HG02623 (cell line): ENCODE data around the gene TRIOBP.

Experiments used
- ATAC-seq: cut with Tn5 transposase; IDR thresholded peaks from one replicate; pipeline ENCODE4 v1.9.1; 2021; ENCODE audit warnings: moderate library complexity; ENCODE audit not compliant: unreplicated experiment

TRIOBP gene

DNA sequence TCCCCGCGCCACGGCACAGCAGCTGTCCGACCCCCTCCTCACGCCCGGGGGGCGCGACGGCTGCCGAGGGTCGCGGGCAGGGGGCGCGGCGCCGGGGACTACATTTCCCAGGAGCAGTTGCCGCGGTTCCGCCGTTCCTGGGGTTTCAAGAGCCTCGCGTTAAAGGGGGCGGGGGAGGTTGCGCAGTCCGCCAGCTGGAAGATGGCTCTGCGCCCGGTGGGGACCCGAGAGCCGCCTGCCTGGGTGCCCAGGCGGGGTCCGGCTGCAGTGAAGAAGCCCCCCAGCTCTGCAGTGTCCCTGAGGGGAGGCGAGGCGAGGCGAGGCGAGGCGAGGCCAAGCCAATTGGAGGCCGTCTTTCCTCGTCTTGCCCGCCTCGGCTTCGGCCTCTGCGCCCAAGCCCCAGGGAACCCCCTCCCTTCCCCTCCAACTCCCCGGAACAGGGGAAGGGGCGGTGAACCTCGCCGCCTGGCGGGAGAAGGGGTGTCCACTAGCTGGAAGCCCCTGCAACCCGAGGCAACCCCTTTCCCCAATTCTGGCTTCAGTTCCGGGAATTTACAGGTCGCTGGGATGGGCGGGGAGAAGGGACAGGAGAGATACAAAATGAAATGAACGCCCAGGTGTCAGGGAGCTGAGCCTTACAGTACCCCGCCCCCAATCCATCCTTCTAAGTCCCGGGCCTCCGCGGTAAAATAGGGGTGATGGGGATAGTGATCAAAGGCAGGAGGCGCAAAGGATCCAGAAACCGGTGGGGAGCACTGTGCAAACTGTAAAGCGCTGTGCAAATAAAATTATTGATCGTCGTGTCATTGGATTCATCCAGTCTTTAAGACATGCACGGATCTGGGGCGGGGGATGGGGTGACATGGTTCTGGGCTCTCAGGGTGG is 105.7 kb downstream of the TRIOBP start:
- no peak for ATAC-seq

DNA sequence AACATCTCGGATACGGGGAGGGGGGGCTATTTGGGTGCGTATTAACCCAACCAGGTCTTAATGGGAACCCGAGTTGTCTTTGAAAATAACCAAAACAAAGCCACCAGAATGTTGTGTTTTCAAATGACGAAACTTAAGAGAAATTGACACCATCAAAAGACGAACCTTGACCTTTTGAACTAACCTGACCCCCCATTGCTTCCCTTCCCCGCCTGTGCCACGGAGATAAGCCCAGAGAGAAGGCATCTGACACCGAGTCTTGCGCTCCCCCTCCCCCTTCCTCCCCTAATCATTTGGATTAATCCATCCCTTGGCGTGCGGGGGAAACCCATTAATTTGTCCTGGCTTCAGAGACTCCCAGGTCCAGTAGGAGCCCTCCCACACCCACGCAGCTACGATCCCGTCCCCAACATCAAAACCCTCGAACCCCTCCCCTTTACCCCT is 106.4 kb downstream of the TRIOBP start:
- no peak for ATAC-seq

DNA sequence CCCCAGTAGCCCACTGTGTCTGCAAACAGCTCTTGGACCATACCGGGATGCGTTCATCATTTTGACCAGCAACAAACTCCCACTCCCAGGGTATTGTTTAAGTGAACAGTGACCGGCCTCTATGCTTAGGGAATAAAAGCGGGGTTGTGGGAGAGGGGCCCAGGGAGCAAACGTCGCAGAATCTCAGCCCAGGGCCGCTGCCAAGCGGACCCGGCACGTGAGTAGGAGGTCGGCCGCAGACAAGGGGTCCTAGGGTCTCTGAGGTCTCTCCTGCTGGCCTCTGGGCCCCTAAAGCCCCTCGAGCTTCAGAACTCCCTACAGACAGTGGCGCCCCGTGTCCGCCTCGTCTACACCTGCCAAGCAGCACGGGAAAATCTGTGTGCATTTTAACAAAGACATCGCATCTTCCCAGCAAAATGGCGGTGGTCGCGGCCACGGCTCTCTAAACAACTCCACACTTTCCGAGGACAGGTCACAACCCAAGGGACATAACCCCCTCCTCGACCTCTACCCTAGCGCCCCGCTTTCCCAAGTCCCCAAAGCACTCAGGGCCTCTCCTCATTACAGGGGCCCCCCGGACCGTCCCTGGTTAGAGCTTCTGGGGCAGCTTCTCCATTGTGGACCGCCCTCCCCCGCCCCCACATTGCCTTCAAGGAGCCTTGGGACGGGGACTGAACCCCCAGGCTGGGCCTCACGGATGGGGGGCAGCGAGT is 106.9 kb downstream of the TRIOBP start:
- ATAC-seq: no peak

DNA sequence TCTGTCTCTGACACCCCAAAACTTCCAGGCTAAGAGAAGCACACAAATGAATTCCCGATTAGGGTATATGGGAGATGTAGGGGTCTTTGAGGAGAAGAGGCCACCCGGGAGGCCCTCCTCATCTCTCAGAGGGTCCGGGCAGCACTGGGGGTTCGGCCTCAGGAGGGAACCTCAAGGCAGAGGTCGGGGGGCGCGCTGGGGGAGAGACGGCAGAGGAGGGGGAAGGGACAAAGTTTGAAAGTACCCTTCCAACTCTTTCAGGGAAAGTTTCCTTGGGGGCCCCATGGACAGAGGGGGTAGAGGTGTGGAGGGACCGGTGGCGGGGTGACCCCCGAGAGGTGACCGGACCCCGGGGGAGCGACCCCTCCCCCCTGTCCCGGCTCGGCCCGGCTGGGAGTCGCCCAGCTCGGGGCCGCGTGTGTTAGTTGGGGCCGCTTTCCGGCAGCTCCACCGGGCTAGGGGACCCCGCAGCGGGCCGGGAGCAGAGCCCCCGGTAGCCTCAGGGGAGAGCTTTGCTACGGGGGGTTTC is 107.6 kb downstream of the TRIOBP start:
- no peak for ATAC-seq

DNA sequence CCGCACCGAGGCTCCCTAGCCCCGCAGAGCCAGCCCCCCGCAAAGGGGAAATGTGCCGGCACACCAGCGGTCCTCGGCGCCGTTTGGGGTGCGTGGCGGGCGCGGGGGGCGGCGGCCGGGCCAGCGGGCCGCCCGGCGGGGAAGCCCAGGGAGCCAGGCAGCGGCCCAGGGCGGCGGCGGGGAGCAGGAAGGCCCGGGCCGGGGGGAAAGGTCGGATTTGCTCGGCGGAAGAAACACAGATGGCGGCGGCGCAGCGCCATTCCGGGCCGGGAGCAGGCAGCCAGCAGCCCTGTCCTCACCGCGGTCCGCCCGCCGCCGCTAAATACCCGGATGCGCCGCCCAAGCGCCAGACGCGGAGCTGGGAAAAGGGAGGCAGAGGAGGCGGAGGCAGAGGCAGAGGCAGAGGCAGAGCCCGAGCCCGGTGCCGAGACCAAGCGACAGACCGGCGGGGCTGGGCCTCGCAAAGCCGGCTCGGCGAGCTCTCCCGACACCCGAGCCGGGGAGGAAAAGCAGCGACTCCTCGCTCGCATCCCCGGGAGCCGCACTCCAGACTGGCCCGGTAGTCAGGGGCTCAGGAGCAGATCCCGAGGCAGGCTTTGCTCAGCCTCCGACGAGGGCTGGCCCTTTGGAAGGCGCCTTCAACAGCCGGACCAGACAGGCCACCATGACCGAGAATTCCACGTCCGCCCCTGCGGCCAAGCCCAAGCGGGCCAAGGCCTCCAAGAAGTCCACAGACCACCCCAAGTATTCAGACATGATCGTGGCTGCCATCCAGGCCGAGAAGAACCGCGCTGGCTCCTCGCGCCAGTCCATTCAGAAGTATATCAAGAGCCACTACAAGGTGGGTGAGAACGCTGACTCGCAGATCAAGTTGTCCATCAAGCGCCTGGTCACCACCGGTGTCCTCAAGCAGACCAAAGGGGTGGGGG is 108.3 kb downstream of the TRIOBP start:
- no peak for ATAC-seq

DNA sequence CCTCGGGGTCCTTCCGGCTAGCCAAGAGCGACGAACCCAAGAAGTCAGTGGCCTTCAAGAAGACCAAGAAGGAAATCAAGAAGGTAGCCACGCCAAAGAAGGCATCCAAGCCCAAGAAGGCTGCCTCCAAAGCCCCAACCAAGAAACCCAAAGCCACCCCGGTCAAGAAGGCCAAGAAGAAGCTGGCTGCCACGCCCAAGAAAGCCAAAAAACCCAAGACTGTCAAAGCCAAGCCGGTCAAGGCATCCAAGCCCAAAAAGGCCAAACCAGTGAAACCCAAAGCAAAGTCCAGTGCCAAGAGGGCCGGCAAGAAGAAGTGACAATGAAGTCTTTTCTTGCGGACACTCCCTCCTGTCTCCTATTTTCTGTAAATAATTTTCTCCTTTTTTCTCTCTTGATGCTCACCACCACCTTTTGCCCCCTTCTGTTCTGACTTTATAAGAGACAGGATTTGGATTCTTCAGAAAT is 109.0 kb downstream of the TRIOBP start:
- ATAC-seq: no peak

DNA sequence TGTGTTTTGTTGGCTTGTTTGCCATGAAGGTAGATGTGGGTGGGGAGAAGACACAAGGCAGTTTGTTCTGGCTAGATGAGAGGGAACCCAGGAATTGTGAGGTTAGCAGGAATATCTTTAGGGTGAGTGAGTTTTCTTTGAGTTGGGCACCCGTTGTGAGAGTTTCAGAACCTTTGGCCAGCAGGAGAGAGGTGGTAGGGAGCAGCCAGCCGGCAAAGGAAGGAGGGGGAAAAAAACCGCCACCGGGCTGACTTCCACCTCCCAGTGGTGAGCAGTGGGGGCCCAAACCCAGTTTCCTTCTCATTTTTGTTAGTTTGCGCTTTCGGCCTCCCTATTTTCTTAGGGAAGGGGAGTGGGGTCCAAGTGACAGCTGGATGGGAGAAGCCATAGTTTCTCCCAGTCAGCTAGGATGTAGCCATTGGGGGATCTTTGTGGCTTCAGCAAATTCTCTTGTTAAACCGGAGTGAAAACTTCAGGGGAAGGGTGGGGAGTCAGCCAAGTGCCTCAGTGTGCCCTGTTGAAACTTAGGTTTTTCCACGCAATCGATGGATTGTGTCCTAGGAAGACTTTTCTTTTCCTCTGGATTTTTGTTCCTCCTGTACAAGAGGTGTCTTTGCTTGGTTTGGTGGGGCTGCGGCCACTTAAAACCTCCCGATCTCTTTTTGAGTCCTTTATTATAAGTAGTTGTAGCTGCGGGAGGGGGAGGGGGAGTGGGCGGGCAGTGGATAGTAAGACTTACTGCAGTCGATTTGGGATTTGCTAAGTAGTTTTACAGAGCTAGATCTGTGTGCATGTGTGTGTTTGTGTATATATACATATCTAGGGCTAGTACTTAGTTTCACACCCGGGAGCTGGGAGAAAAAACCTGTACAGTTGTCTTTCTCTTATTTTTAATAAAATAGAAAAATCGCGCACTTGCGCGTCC is 109.8 kb downstream of the TRIOBP start:
- no peak for ATAC-seq

DNA sequence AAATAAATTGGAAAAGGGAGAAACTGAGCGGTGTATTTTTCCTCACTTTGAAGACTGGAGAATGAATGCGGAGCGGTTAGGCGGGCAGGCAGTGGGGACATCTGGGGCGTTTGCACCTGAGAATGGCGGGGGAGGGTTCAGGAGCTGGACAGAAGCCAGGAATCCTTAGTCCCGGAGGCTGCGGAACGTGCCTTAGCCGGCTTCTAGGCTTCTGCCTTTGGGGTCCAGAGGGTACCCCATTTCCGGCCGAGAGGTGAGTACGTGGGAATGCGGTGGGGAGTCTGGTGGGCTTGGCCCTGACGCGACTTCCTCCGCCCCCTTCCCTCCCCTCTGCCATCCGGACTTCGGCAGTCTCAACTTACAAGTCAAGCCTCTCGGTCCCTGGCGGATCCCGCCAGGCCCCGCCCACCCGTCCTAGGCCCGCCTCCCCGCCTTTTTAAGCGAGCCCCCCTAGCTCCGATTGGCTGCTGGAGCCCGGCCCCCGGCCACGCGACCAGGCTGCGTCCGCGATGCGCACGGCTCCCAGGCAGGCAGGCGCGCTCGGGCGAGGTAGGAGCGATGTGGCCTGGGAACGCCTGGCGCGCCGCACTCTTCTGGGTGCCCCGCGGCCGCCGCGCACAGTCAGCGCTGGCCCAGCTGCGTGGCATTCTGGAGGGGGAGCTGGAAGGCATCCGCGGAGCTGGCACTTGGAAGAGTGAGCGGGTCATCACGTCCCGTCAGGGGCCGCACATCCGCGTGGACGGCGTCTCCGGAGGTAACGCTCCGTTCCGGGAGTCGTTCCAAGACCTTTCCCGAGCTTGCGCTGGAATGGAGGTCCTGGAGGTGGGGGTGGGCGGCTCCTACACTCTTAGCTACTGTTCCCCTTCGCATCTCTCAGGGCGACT is 110.8 kb downstream of the TRIOBP start, which contains the start of gene GCAT:
TSS of gene GCAT (plus strand) at position 525 of the 884 bp plus-strand sequence. CDS start at position 559, 34 bp downstream.
- peak; percentile 83 for ATAC-seq

DNA sequence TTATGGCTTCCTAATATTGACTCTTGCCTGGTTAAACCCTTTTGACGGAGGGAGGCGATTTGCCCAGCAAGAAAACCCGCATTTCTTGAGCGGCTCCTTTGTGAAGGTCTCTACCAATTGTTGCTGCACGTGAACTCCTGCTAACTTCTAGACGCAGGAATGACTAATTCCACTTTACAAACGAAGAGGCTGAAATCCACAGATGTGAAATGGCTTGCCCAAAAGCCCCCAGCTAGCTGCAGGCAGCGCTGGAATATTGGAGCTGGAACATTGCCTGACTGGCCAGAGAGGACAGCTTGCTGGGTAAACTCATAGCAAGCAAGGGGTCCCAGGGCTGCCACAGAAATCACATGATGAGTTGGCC is 111.4 kb downstream of the TRIOBP start:
- no peak for ATAC-seq

DNA sequence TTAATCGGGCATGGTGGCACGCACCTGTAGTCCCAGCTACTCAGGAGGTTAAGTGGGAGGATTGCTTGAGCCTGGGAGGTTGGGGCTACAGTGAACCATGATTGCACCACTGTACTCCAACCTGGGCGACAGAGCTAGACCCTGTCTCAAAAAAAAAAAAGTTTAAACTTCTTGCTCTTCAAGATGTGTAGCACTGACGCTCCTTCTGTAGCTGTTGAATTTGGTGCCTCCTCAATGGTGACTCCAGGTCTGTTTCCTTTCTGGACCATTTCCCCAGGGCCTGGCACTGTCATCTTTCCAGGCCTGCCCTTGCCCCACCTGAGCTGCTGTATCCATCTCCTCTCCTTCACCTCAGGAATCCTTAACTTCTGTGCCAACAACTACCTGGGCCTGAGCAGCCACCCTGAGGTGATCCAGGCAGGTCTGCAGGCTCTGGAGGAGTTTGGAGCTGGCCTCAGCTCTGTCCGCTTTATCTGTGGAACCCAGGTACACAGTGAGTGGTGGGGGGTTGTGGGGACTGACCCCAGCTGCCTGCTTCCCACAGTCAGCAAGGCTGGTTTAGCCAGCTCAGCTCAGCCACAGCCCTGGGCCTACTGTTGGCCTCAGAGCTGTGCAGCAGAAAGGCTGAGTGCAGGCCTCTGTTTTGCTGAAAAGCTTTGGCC is 113.0 kb downstream of the TRIOBP start:
- ATAC-seq: no peak

DNA sequence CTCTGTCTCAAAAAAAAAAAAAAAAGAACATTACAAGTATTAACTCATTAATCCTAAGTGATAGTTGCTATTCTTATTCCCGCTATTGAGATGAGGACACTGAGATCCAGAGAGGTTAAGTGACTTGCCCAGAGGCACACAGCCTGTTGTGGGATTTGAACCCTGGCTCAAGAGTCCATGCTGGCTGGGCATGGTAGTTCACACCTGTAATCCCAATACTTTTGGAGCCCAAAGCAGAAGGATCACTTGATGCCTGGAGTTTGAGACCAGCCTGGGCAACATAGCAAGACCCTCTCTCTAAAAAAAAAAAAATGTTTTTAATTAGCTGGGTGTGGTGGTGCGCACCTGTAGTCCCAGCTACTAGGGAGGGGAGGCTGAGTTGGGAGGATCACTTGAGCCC is 115.0 kb downstream of the TRIOBP start:
- ATAC-seq: no peak

DNA sequence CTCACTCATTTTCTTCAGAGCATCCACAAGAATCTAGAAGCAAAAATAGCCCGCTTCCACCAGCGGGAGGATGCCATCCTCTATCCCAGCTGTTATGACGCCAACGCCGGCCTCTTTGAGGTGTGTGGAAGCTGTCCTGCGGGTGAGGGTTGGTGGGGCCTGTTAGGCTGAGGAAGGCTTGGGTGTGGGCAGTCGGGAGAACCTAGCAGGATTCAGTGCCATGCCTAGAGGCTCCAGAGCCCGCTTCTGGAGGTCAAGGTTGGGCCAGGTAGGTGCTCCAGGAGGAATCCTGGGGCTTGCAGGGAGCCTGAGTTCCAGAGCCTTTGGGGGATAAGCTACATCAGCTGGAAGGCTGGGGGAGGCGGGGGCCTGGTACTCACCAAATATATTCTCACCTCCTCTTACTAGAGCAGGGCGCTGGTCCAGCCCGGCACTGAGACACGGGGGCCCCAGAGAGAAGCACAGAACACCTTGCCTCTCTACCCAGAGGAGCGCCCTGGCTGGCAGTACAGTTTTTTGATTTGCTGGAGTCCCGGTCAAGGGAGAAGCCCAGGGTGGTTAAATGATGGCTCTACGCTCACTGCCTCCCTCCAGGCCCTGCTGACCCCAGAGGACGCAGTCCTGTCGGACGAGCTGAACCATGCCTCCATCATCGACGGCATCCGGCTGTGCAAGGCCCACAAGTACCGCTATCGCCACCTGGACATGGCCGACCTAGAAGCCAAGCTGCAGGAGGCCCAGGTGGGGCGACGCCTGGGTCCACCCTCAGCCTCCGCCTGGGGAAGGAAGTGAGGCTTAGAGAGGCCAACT is 116.2 kb downstream of the TRIOBP start:
- no peak for ATAC-seq

DNA sequence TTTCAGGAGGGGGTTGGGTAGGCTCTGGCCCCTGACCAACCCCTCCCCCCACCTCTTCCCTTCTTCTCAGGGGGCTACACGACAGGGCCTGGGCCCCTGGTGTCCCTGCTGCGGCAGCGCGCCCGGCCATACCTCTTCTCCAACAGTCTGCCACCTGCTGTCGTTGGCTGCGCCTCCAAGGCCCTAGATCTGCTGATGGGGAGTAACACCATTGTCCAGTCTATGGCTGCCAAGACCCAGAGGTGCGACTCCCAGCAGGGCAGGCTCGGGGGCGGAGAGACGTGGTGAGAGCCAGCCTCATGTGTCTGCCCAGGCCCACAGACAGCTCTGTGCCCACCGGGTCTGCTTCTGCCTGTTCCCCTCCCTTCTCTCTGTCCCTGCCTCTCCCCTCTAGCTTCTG is 118.7 kb downstream of the TRIOBP start:
- ATAC-seq: no peak

DNA sequence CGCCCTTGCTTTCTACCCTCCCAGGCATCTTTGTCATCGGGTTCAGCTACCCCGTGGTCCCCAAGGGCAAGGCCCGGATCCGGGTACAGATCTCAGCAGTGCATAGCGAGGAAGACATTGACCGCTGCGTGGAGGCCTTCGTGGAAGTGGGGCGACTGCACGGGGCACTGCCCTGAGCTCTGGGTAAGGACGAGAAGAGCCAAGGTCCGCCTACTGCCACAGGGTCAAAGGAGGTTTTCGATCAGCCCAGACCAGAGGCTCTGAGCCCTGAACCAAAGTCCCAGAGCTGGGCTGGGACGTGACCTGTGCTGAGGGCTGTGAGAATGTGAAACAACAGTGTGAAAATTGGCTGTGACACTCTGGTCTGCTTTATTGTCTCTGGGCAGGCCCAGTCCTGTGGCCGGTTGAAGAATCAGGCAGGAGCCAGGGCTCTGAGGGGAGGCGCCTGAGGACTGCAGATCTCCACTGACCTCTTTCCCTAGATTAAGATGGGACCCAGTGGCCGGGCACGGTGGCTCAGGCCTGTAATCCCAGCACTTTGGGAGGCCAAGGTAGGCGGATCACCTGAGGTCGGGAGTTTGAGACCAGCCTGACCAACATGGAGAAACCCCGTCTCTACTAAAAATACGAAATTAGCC is 119.8 kb downstream of the TRIOBP start:
- no peak for ATAC-seq

DNA sequence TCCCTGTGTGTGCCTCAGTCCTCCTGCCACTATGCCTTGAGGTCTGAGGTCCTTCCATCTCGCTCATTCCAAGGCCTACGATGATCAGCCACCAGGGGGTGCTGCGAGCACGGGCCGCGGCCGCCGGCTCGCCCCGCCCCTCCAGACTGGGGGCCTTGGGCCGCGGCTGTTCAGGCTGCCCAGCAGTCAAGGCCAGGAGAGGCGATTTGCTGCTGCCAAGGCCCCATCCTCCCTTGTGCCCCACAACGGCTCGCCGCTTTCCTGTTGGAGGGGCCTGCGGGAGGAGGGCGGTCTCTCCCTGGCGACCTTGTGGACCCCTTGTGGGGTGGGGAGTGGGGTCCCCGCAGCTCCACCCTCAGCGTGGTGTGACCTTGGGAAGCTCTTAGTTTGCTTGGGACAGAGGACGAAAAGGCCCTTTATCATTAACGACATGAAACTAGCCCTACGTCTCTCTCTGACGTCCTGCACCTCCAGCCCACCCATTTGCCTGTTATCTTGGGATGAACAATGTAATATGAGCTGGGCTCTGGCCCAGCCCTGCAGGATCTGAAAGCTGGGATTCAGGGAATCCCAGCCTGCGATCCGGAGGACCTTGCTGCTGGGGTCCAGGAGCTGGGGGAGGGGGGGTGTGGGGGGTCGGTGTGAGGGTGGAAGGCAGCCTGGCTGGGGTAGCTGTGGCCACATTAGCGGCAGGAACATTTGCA is 121.0 kb downstream of the TRIOBP start:
- no peak for ATAC-seq

DNA sequence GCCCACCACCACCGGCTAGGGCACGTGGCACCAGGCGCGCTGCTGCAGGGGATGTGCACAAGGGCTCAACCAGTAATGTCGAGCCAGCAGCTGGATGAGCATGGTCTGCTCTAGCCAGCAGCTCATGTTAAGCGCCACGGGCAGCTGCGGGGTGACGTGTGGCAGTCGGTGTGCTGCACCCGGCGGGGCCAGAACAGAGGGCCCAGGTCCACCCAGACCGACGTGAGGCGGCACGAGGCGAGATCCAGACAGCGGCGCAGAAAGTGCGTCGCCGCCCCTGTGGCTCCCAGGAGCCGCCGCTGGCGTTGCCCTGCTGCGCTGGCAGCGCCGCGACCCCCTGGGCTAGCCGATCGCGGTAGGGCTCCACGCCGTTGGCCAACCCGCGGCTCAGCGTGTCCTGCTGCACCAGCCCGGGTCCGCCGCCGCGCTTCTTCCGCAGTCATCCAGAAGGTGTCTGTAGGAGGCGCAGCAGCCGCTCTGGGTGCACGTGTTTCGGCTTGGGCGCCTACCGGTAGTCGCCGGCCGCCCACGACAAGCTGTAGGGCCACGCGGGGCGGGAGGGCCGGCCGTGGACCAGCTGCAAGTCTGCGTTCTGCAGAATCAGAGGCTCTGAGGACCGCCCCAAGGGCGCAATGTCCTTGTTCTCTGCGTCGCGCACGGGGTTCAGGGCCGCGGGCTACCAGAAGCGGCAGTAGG is 121.7 kb downstream of the TRIOBP start:
- ATAC-seq: no peak
